OCI-LY3 (cell line): ENCODE results near the gene POTEG.
"Not testable (repeated sequence)": the region's sequence is repeated elsewhere in the genome, so short reads cannot be mapped to it uniquely, and the experiment has no call there.

Experiments
- EZH2phosphoT487 ChIP-seq: fragments of 200-600 bp; shearing (Covaris generic); IDR thresholded peaks from 2 replicates; pipeline ENCODE4 v1.6.1; 2018; ENCODE audit warnings: antibody characterized with exemption, mixed run types, low read depth
- TF ChIP-seq, protein P1 (sequence below): fragments of 200-600, 300-600 bp; sonication (generic); IDR thresholded peaks from 2 replicates; pipeline ENCODE4 v1.5.1; 2014; ENCODE audit warnings: antibody characterized with exemption, low read length, low read depth

DNA sequence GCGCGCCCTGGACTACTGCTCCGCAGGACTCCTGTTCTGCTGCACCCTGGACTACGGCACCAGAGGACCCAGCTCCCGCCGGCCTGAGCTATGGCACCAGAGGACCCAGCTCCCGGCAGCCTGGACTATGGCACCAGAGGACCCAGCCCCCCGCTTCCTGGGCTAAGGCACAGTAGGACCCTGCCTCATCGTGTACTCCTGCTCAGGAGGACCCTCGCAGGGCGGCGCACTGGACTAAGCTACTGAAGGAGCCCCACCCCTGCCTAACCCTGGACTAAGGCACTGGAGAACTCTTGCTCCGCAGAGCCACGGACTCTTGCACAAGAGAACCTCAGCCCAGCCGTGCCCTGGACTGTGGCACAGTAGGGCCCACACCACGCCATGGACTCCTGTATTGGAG, 71.3 kb downstream of the POTEG start:
- TF ChIP-seq, protein P1, sequence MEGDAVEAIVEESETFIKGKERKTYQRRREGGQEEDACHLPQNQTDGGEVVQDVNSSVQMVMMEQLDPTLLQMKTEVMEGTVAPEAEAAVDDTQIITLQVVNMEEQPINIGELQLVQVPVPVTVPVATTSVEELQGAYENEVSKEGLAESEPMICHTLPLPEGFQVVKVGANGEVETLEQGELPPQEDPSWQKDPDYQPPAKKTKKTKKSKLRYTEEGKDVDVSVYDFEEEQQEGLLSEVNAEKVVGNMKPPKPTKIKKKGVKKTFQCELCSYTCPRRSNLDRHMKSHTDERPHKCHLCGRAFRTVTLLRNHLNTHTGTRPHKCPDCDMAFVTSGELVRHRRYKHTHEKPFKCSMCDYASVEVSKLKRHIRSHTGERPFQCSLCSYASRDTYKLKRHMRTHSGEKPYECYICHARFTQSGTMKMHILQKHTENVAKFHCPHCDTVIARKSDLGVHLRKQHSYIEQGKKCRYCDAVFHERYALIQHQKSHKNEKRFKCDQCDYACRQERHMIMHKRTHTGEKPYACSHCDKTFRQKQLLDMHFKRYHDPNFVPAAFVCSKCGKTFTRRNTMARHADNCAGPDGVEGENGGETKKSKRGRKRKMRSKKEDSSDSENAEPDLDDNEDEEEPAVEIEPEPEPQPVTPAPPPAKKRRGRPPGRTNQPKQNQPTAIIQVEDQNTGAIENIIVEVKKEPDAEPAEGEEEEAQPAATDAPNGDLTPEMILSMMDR: not testable (repeated sequence)
- not testable (repeated sequence) for TF ChIP-seq EZH2phosphoT487
